Adipose tissue (tissue), 3 donors: ENCODE measurements around the gene COX8C. TPM values are rescaled to one million over a fixed set of nuclear protein-coding genes. Genes with fewer than 3 reads are reported as not detected.
A peak's percentile ranks its signal among the peaks of the same experiment; 100 is the strongest.

Experiments used
- H3K27ac ChIP-seq: one replicate; pipeline ENCODE4 v1.5.1; 2013; ENCODE audit warnings: low read depth, low read length
- WGBS, 3 donors: extraction: QIAGEN DNeasy Blood & Tissue Kit; methylation state at CpG; one replicate each; pipeline ENCODE4 v1.1.7; 2013; 5-methylcytosine and 5-hydroxymethylcytosine counted together
- polyA plus RNA-seq, 3 donors: library from polyadenylated mRNA; stranded (reverse); fragments of 200-250 nt; gene quantifications; one replicate each; pipeline ENCODE4 v1.2.3, GENCODE V29; 2013
- donor health status: healthy with polysubstance abuse.
- donor health status: Bipolar disorder and iron deficiency.
- donor health status: healthy.

Gene COX8C
- polyA plus RNA-seq, 3 donors = not detected

DNA sequence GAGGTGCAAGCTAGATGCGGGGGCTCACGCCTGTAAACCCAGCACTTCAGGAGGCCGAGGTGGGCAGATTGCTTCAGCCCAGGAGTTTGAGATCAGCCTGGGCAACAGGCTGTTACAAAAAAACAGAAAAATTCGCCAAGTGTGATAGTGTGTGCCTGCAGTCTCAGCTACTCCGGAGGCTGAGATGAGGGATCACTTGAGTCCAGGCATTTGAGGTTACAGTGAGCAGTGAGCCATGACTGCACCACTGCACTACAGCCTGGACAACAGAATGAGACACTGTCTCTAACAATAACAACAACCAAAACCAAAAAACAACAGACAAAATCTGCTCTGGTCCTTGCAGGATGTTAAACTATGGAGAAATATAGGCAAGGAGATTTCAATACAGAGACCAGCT, 28.1 kb upstream of the COX8C start:
- no peak overlapping the region for H3K27ac ChIP-seq
- WGBS, 3 donors = 79 to 91% (median 80%) methylated on average over 5 of the region's 5 CpGs

DNA sequence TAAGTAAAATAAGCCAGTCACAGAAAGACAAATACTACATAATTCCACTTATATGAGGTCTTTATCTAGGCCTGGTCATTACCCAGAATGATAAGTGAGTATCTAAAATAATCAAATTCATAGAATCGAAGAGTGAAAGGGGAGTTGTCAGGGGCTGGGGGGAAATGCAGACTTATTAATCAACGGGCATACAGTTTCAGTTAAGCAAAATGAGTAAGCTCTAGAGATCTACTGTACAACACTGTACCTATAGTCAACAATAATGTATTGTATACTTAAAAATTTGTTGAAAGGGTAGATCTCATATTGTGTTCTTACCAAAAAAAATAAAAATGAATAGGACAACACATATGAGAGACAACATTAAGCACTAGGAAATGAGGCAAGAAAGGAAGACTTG, 27.5 kb upstream of the COX8C start:
- WGBS, 3 donors = 80 to 92% (median 84%) methylated on average over 2 of the region's 2 CpGs
- H3K27ac ChIP-seq = no peak overlapping the region

DNA sequence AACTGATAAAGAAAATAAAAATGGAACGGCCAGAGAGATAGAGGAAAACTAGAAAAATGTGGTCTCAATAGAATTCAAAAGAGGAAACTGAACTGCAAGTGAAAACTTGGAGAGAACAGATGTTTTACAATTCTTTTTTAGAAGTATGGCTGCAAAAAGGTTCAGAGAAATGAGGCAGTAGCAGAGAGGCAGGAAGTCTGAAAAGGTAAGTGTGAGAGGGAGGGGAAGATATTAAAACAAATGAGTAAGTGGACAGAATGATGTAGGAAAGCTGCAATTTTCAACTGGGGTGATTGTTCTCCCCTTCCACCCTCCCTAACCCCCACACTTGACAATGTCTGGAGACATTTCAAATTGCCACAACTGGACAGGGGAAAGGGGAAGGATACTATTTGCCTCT, 27.0 kb upstream of the COX8C start:
- WGBS, 3 donors = 31 to 57% (median 51%) methylated on average over 1 of the region's 1 CpG
- no peak overlapping the region for H3K27ac ChIP-seq

DNA sequence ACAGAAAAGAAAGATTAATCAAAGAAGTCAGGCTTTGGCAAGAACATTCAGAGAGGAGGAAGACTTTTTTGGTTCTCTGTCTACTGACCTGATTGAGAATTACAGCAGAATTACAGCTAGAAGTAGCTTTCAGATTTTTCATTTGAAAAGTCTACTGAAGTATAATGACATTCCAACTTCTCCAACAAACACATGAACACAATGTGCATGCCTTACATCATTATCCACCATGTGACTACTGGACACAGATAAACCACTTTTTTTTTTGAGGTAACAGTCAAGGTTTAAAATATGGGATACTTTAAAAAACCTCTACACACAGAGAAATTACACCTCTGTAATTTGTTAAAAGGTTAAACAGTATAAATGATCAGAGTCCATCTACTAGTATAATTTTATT, 26.5 kb upstream of the COX8C start:
- no peak overlapping the region for H3K27ac ChIP-seq

DNA sequence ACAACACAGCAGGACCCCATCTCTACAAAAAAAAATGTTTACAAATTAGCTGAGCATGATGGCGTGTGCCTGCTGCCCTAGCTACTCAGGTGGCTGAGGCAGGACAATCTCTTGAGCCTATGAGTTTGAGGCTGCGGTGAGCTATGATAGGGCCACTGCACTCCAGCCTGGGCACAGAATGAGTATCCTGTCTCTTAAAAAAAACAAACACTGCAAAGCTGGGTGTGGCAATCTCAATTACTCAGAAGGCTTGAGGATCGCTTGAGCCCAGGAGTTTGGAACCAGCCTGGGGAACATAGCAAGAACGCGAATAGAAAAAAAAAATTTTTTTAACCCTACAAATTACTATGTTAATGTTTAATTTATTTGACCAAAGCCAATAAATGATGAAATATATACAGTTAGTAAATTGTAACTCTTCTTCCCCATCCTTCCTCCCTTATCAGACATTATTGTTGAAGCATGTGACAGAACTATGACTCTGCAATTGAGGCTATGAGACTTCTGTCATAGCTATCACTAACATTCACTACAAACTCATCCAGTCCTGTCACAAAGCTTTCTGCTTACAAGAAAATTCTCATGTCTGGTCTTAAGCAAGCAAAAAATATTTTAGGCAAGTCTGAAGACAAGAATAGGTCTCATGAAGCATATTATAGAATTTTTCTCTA, 23.9 kb upstream of the COX8C start:
- H3K27ac ChIP-seq = no peak overlapping the region
- WGBS, 3 donors = 91 to 98% (median 94%) methylated on average over 5 of the region's 5 CpGs

DNA sequence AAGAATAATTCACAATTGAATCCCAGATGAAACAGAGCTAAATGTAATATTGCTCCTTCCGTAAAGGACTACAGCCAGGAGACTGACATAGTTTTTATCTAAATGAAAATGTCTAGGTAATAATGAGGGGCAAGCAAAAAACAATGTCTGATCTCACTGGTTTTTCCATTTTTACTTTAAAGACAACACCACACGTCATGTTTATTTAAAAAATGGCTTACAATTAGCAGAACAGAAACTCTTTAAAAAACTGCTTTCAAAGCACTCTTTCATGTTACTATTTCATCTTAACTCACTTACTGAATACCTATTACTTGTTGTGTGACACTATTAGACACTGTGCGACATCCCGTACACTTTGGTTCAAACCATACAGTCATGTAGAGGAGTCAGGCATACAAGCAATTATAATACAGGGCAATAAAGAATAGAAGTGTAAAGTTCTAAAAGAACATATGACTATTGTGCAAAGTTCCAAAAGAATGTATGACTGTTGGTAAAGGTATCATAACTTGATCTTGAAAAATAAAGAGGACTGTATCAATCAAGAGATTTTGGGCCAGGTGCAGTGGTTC, 23.3 kb upstream of the COX8C start:
- 95 to 96% (median 96%) methylated on average over 4 of the region's 4 CpGs for WGBS, 3 donors

DNA sequence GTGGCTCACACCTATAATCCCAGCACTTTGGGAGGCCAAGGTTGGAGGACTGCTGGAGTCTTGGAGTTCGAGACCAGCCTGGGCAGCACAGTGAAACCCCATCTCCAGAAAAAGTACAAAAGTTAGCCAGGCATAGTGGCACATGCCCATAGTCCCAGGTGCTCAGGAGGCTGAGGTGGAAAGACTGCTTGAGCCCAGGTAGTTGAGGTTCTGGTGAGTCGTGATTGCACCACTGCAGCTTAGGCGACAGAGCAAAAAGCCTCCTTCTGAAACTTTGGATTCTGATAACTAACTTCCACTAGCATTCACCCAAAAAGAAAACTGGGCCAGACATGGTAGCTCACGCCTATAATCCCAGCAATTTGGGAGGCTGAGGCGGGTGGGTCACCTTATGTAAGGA, 20.8 kb upstream of the COX8C start:
- H3K27ac ChIP-seq = no peak overlapping the region
- WGBS, 3 donors = 96 to 98% (median 98%) methylated on average over 5 of the region's 5 CpGs

More for the DNA sequence above, 23.3 kb upstream of the COX8C start:
- H3K27ac ChIP-seq = no peak overlapping the region

DNA sequence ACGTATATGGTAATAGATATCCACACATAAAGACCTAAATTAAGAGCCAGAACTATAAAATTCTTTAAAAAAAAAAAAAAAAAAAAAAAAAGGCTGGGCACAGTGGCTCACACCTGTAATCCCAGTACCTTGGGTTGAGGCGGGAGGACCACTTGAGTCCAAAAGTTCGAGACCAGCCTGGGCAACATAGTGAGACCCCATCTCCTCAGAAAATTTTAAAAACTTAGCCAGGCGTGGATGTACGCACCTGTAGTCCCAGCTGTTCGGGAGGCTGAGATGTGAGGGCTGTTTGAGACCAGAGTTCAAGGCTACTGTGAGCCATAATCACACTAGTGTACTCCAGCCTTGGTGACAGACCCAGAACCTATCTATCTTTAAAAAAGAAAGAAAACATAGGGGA, 18.4 kb upstream of the COX8C start:
- 80 to 96% (median 96%) methylated on average over 6 of the region's 6 CpGs for WGBS, 3 donors

DNA sequence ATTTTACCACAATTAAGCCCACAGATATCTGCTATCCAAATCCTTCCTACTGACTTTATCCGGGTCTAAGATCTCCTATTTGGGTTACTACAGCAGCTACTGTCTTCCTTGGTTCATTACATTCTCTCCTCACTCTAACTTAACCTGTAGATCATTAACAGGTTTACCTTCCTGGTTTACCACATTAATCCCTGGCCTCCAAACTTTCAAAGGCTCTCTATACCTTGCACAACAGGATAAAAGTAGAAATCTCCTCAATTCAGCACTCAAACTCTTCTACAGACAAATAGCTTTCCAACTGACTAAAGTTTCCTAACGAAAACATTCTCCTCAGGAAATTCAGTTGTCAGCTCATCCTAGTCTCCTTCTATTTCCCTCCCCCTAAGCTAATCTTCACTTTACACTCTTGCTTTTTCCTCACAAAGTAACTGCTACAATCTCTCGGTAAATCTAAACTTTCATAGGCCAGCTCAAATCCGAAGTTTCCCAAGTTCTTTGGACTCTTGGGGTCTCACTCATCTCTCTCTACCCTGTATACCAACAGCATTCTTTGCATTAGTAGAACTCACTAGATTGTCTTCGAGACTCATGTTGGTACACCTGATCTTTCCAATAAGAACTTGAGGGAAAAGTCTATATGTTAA, 16.9 kb upstream of the COX8C start:
- no peak overlapping the region for H3K27ac ChIP-seq
- 29 to 81% (median 74%) methylated on average over 5 of the region's 5 CpGs for WGBS, 3 donors

More for the DNA sequence above, 18.4 kb upstream of the COX8C start:
- H3K27ac ChIP-seq = no peak overlapping the region

DNA sequence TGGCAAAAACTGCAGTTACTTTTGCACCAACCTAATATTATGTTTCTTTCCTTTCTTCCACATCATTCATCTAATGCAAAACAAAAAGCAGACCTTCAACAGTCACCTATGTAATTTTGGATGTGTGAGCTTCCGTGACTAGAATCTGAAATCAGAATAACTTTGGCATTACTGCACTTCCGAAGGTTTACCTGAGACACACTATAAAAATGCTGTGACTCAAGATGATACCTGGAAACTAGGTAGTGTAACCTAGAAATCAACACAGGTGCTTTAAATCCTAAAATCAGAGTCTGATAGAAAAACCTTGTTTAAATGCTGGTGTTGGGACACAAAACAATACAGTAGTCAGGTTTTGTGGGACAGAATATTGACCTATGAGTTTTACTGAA, 16.4 kb upstream of the COX8C start:
- 69 to 96% (median 94%) methylated on average over 2 of the region's 2 CpGs for whole genome bisulfite sequencing, 3 donors
- no peak overlapping the region for H3K27ac ChIP-seq

DNA sequence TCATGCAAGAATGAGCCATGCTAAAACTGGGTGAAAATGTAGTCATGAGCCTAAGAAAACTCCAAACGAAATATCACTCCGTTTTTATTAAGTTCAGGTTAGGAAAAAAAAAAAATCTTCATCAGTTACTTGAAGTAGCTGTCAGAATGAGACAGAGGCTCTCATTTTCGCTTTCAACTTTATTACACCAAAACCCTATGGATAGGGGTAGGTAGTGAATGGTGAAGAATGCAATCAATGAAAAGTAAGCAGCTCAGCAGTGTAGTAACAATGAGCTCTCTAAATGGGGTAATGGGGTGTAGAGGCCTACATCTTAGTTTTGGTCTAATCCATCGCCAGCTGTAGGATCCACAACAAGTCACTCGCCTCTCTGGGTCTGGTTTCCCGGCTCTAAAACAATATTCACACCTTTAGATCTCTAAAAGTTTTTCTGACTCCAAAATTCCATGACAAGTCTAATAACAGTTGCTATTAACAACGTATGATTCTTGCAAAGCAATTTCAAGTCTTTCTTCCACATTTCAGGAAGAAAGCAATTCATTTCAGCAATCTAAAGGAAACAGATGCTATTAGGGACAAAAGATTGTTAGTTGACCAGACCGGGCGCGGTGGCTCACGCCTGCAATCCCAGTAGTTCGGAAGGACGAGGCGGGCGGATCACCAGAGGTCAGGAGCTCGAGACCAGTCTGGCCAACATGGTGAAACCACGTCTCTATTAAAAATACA, 15.8 kb upstream of the COX8C start:
- H3K27ac ChIP-seq = no peak overlapping the region
- 37 to 47% (median 40%) methylated on average over 17 of the region's 17 CpGs for WGBS, 3 donors

DNA sequence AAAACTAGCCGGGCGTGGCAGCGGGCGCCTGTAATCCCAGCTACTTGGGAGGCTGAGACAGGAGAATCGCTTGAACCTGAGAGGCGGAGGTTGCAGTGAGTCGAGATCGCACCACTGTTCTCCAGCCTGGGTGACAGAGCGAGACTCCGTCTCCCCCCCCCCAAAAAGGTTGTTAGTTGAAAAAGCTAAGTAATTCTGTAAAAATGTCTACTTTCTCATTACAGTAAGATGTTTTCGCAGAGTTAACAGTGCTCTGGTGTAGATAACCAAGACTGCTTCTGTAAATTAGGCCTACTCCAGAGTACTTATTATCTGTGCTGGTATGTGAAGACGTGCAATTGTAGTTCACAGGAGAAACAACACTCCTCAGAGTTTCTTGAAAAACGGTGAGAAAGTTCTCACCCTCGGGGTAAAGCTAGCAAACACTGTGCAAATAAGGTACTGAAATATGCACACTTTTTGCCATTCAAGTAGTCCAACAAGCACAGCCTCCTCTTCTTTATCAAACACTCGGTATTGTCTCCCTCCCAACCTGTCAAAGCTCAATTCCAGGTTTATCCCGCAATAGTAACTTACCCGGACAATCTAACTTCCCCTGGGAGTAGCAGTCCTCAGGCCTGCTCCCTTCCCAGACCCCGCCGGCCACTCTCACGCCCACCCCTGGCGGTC, 15.1 kb upstream of the COX8C start:
- WGBS, 3 donors = 26 to 27% (median 26%) methylated on average over 21 of the region's 21 CpGs
- H3K27ac ChIP-seq = no peak overlapping the region

DNA sequence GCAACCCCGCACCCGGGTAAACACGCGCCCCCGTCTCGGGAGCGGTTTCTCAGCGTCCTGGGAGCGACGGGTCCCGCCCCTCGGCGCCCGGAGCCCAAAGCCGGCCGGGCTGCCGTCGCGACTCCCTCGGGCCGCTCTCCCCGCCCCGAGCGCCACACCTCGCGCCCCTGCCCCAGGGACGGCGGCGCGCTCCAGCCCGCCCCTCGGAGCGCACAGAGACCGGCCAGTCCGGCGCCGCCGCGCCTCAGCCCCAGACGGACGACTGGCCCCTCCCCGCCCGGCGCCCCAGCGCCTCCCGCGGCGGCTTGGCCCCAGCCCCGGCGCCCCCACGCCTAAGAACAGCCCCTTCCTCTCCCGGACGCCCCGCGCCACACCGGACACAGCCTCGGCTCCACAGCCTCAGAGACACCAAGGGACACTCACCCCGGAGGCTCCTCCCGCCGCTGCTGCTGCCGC, 14.6 kb upstream of the COX8C start:
- H3K27ac ChIP-seq = peak overlapping the region; percentile 83
- WGBS, 3 donors = 0 to 1% (median 1%) methylated on average over 38 to 61 of the region's 61 CpGs

DNA sequence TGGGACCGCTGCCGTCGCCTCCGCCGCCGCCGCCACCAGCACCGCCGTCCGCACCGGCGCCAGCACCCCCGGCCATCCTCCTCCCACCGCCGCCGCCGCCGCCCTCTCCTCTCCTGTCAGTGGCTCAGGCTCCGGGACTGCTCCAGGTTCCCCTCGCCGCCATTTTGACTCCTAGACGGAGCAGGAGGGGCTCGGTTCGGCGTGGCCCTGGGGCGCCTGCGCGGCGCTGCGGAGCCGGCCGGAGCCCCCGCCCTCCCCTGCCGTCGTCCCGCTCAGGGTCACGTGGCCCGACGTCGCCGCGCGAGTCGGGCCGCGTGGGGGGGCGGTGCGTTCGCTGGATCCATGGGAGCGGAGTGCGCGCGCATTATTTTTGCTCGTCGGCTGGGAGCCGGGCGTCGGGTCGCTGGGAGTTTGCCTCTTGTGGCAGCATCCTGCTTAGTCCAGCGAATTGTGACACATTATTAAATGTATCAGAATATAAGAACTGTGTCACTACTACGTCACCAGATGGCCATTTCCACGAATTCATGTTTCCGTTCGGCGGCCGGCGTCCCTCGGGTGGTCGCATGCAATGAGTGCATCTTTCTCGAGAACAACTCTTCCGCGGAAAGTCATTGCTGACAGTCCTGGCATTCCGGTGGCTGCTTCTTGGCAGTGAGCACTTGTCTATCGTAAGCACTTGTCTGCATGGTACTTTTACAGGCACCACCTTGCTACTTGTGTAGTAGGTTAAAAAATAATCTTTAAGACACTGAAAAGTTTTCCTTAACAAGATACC, 13.9 kb upstream of the COX8C start, which contains the start of gene BTBD7:
BTBD7 (minus strand) TSS at position 184 of the 778 bp plus-strand sequence. CDS start 36,985 bp downstream, outside the sequence.
- peak within 1 kb of the TSS; percentile 83 for H3K27ac ChIP-seq
- 0% methylated on average over 70 to 74 of the region's 74 CpGs for WGBS, 3 donors

DNA sequence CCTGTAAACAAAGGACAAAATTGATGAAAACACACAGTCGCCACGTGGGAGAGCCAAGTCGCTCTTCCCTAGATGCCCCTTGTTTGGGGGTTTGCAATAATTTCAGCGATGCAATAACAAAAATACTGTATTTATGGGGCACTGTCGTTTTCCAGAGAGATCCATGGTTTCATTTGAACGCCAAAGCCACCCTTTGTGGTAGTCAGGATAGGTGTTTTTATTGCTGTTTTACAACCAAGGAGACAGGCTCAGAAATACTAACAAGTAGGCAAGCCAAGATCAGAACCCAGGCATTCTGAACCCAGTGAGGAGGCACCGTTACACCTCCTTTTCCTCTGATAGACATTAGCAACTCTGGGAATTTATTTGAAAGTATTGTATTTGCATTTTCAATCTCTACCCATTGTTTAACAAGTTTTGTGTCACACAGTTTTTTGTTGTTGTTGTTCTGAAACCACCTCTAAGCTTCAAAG, 13.3 kb upstream of the COX8C start:
- H3K27ac ChIP-seq = no peak overlapping the region
- WGBS, 3 donors = 4 to 7% (median 7%) methylated on average over 7 of the region's 7 CpGs

DNA sequence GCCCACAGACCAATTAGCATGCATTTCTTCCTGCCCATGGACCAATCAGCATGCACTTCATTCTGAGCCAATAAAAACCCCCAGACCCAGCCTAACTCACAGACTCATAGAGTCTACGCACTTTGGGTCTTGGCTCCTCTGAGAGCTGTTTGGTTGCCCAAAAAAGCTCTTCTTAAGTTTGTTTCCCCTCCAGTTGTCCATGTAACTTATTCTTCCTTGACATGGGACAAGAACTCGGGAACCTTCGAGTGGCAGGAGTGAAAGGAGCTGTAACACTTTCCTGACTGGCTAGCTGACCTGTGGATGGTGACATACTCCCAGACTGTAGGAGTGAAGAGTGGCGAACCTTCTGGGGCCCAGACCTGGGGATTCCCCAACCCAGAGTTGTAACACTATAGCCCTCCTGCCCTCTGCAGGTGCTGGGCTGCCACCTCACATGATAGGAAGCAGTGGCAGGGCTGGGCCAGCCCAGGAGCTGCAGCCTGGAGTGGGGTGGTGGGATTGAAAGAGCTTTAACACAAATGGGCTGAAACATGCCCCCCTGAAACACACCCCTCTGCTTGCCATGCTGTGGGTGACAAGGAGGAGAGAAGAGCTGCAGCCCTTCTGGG, 9.7 kb upstream of the COX8C start:
- 96 to 99% (median 98%) methylated on average over 4 of the region's 4 CpGs for WGBS, 3 donors
- H3K27ac ChIP-seq = no peak overlapping the region

DNA sequence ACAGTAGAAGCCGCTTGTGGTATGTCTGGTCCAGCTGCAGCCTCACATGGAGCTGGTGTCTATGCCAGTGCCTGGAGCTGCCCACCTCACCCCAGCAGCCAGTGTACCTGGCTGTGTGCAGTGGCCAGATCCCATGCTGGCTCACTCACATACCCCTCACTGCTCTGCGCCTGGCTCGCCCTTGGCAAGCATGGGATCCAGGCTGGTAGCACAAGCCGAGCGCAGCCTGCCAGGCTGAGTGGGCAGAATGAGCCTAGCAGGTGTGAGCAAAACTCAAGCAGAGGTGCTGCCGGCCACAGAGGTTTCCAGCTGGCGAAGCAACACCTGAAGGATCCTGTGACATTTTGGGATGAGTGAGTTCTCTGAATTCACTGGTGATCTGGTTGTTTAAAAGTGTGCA, 9.1 kb upstream of the COX8C start:
- H3K27ac ChIP-seq = no peak overlapping the region
- WGBS, 3 donors = 98 to 99% (median 98%) methylated on average over 7 of the region's 7 CpGs
